PC-3 (cell line): ENCODE data around the gene NTN1.

ENCODE experiments used
- EZH2 ChIP-seq: fragments of 300-600 bp; sonication (generic); IDR thresholded peaks from one replicate; pipeline ENCODE4 v1.6.1; 2017; ENCODE audit warnings: antibody characterized with exemption, mild to moderate bottlenecking, low read length; ENCODE audit not compliant: unreplicated experiment
- EZH2phosphoT487 ChIP-seq: fragments of 300-600 bp; sonication (generic); IDR thresholded peaks from 2 replicates; pipeline ENCODE4 v1.6.1; 2018; ENCODE audit warnings: mild to moderate bottlenecking, antibody characterized with exemption, low read length, borderline replicate concordance
- TF ChIP-seq, protein P1 (sequence below): fragments of 300-600 bp; sonication (generic); conservative IDR thresholded peaks from 2 replicates; pipeline ENCODE4 v1.5.1; 2017; ENCODE audit warnings: antibody characterized with exemption, low read depth, mild to moderate bottlenecking, low read length

DNA sequence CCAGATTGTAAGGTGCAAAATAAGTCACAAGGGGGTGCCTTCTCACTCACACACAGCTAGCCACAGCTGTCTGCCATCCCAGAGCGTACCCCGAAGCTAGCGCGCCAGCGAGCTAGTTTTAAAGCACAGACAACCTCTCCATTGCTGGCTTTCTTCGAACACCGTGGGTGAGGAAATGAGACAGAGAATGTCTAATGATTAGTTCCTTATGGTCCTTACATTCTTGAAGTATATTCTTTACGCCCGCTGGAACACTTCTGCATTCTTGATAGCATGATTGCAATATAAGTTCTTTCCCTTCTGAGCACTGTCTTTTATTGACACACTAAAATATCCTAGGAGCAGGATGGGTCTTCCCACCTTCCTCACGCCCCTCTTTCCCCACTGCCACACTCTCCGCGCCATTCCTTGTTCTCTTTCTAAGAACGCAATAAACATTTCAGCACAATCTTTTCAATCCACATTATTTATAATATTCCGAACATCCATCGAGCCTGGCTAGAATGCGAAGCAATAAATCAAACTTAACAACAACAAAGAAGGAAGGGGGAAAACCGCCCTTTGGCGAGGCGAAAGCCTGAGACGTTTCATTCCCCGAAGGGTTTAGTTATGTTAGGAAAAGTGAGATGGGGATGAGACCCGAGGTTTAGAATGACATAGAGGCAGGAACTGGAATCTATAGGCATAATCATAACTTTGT, 251.3 kb downstream of the NTN1 start:
- TF ChIP-seq, protein P1, sequence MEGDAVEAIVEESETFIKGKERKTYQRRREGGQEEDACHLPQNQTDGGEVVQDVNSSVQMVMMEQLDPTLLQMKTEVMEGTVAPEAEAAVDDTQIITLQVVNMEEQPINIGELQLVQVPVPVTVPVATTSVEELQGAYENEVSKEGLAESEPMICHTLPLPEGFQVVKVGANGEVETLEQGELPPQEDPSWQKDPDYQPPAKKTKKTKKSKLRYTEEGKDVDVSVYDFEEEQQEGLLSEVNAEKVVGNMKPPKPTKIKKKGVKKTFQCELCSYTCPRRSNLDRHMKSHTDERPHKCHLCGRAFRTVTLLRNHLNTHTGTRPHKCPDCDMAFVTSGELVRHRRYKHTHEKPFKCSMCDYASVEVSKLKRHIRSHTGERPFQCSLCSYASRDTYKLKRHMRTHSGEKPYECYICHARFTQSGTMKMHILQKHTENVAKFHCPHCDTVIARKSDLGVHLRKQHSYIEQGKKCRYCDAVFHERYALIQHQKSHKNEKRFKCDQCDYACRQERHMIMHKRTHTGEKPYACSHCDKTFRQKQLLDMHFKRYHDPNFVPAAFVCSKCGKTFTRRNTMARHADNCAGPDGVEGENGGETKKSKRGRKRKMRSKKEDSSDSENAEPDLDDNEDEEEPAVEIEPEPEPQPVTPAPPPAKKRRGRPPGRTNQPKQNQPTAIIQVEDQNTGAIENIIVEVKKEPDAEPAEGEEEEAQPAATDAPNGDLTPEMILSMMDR, result no peak
- TF ChIP-seq EZH2 (no peak), EZH2phosphoT487 (no peak)
